T-cell (primary cell): Measurements from ENCODE around the gene ZNF302. TPM values are rescaled to one million over a fixed set of nuclear protein-coding genes. Genes with fewer than 3 reads are reported as not detected.
A peak's percentile ranks its signal among the peaks of the same experiment; 100 is the strongest.

Experiments used
- ATAC-seq, 4 experiments: fragments of 200-7000 bp in 3 of 4; fragments of 150-1000 bp in 1 of 4; cut with Tn5 transposase; replicated peaks in 1 of 4; 1 replicate in 3 of 4; 2 replicates in 1 of 4; pipeline ENCODE4 v1.10.0; 2021; ENCODE audit warnings: moderate library complexity in 3 of 4, mild to moderate bottlenecking in 2 of 4, moderate number of reproducible peaks in 1 of 4
- CTCF ChIA-PET, 2 donors: fragments of 300-600 bp; sonication (Branson Sonifier 250); formaldehyde crosslinking; loops; one replicate each; lab custom pipeline; 2022; ENCODE audit warnings: antibody characterized with exemption in 2 of 2; lab: Charles Lee
- POLR2A ChIA-PET, 2 donors: fragments of 300-600 bp; sonication (Branson Sonifier 250); formaldehyde crosslinking; loops; one replicate each; lab custom pipeline; 2022; ENCODE audit warnings: antibody characterized with exemption in 2 of 2; lab: Charles Lee
- DNase-seq, 35 experiments: peaks; one replicate each; pipeline versions ENCODE4 v3.0.0 to v3.0.0-alpha.2; 2013 to 2023
- H3K27ac ChIP-seq: one replicate; pipeline ENCODE4 v1.5.1; 2013; ENCODE audit warnings: low read length
- H3K27me3 ChIP-seq, 2 experiments: replicated peaks in 1 of 2; 1 replicate in 1 of 2; 2 replicates in 1 of 2; pipeline versions ENCODE4 v1.6.1 to v1.7.0; 2013; ENCODE audit warnings: low read length in 1 of 2, mixed read lengths in 1 of 2; ENCODE audit not compliant: control insufficient read depth in 2 of 2, insufficient read depth in 2 of 2; ENCODE audit errors: extremely low read depth in 1 of 2
- H3K36me3 ChIP-seq, 2 donors: 1 replicate in 1 of 2; 2 replicates in 1 of 2; pipeline versions ENCODE4 v1.6.1 to v1.7.0; 2013; ENCODE audit warnings: low read length in 1 of 2; ENCODE audit not compliant: control insufficient read depth in 2 of 2, insufficient read depth in 1 of 2; ENCODE audit errors: extremely low read depth in 1 of 2
- H3K4me1 ChIP-seq, 2 experiments: 1 replicate in 1 of 2; 2 replicates in 1 of 2; pipeline versions ENCODE4 v1.6.1 to v1.7.0; 2013; ENCODE audit warnings: low read length in 2 of 2, mixed read lengths in 1 of 2; ENCODE audit not compliant: insufficient read depth in 2 of 2, control insufficient read depth in 1 of 2; ENCODE audit errors: extremely low read depth in 1 of 2
- H3K4me3 ChIP-seq, 2 donors: 1 replicate in 1 of 2; 2 replicates in 1 of 2; pipeline versions ENCODE4 v1.5.1 to v1.7.0; 2013; ENCODE audit warnings: mild to moderate bottlenecking in 2 of 2, low read length in 1 of 2, moderate library complexity in 1 of 2; ENCODE audit not compliant: control insufficient read depth in 1 of 2; ENCODE audit errors: extremely low read depth in 1 of 2
- H3K9me3 ChIP-seq: 2 replicates; pipeline ENCODE4 v1.7.0; 2013
- H3K27ac Mint-ChIP-seq, 2 donors: one replicate each; pipeline ENCODE4 v1.8.0; 2020 to 2021; ENCODE audit warnings: mild to moderate bottlenecking in 2 of 2, mixed read lengths in 2 of 2
- H3K27me3 Mint-ChIP-seq, 2 donors: one replicate each; pipeline ENCODE4 v1.8.0; 2021 to 2022; ENCODE audit warnings: mixed read lengths in 2 of 2
- H3K36me3 Mint-ChIP-seq: one replicate; pipeline ENCODE4 v1.8.0; 2021; ENCODE audit warnings: mixed read lengths
- H3K4me1 Mint-ChIP-seq, 3 donors: one replicate each; pipeline ENCODE4 v1.8.0; 2020 to 2022; ENCODE audit warnings: mixed read lengths in 3 of 3, mild to moderate bottlenecking in 1 of 3
- H3K4me3 Mint-ChIP-seq, 3 donors: one replicate each; pipeline ENCODE4 v1.8.0; 2020 to 2022; ENCODE audit warnings: mild to moderate bottlenecking in 3 of 3, mixed read lengths in 3 of 3, moderate library complexity in 3 of 3
- H3K9me3 Mint-ChIP-seq, 3 donors: one replicate each; pipeline ENCODE4 v1.8.0; 2020 to 2022; ENCODE audit warnings: mixed read lengths in 3 of 3
- WGBS: methylation state at CpG from one replicate; pipeline ENCODE4 v1.1.5; 2013; ENCODE audit warnings: missing lambda C conversion rate; ENCODE audit not compliant: insufficient coverage; 5-methylcytosine and 5-hydroxymethylcytosine counted together
- total RNA-seq, 35 experiments: library from RNA in 6 of 35; stranded (reverse) in 6 of 35; fragments of 120-200 nt in 1 of 35; gene quantifications; one replicate each; pipeline versions ENCODE4 v1.2.1 to v1.2.4 and lab custom pipeline; 2013 to 2026

Gene ZNF302
- total RNA-seq, 5 donors from 2014 or later (not counting 1 experiment from before 2014, with no cell fraction given), result 18.1 to 41.6 (median 35.7) TPM

- WGBS, result 100% methylated on average over 2 of the region's 5 CpGs
- no peak overlapping the region for H3K27ac Mint-ChIP-seq
- CTCF ChIA-PET, result no interaction called here
- Histone ChIP-seq H3K36me3 (peaks cover 0 to 20% of the 10 kb centered on the region in 2 donors), H3K9me3 (peaks cover 21% of the 10 kb centered on the region), H3K4me1 (no peaks in the 10 kb centered on the region), H3K27ac (no peak overlapping the region), H3K27me3 (no peaks in the 10 kb centered on the region), H3K4me3 (no peak overlapping the region)
- H3K4me3 Mint-ChIP-seq, result no peak overlapping the region
- POLR2A ChIA-PET, result no interaction called here
- H3K36me3 Mint-ChIP-seq, result peaks cover 49% of the 10 kb centered on the region
- peaks cover 3 to 8% of the 10 kb centered on the region in 2 donors for H3K27me3 Mint-ChIP-seq
- H3K9me3 Mint-ChIP-seq, result peaks cover 10 to 73% (median 60%) of the 10 kb centered on the region in 3 donors
- DNase-seq (no peak), ATAC-seq (no peak)
- no peaks in the 10 kb centered on the region for H3K4me1 Mint-ChIP-seq
Measured at GRCh38 chr19:34686455-34686854, 9.0 kb downstream of the ZNF302 start.

- Mint-ChIP-seq H3K27me3 (peaks cover 7 to 17% of the 10 kb centered on the region in 2 donors), H3K9me3 (peaks cover 10 to 69% (median 58%) of the 10 kb centered on the region in 3 donors), H3K27ac (no peak overlapping the region), H3K36me3 (peaks cover 40% of the 10 kb centered on the region), H3K4me1 (no peaks in the 10 kb centered on the region), H3K4me3 (no peak overlapping the region)
- POLR2A ChIA-PET, result no interaction called here
- no peak for DNase-seq
- Histone ChIP-seq H3K27ac (no peak overlapping the region), H3K4me3 (peak overlapping the region in 1 of 2 donors; percentile 23), H3K4me1 (no peaks in the 10 kb centered on the region), H3K36me3 (peaks cover 0 to 16% of the 10 kb centered on the region in 2 donors), H3K9me3 (peaks cover 21% of the 10 kb centered on the region), H3K27me3 (no peaks in the 10 kb centered on the region)
- no peak for ATAC-seq
- 70% methylated on average over 2 of the region's 2 CpGs for WGBS
- CTCF ChIA-PET, result no interaction called here
Measured at GRCh38 chr19:34687348-34687747, 9.9 kb downstream of the ZNF302 start.

GRCh38 chr19:34688592-34688991 lies 11.1 kb downstream of the ZNF302 start:
- Mint-ChIP-seq H3K4me3 (no peak overlapping the region), H3K27me3 (peaks cover 19 to 28% of the 10 kb centered on the region in 2 donors), H3K36me3 (peaks cover 28% of the 10 kb centered on the region), H3K27ac (no peak overlapping the region), H3K9me3 (peaks cover 10 to 70% (median 52%) of the 10 kb centered on the region in 3 donors), H3K4me1 (no peaks in the 10 kb centered on the region)
- ChIA-PET CTCF (no interaction called here), POLR2A (interaction anchor here in 1 of 2 donors (0.7 kb wide), 1 partner anchor 153 kb away, joined by 3 read pairs; no protein-coding TSS in a partner anchor)
- no peak overlapping the region for H3K27ac ChIP-seq
- peaks cover 0 to 3% of the 10 kb centered on the region in 2 experiments for H3K27me3 ChIP-seq
- H3K4me3 ChIP-seq, result no peak overlapping the region
- peaks cover 21% of the 10 kb centered on the region for H3K9me3 ChIP-seq
- DNase-seq (no peak), ATAC-seq (no peak)
- WGBS, result no CpG with 5 or more reads among the region's 1 CpG
- H3K36me3 ChIP-seq, result peaks cover 0 to 4% of the 10 kb centered on the region in 2 donors
- no peaks in the 10 kb centered on the region for H3K4me1 ChIP-seq

DNA sequence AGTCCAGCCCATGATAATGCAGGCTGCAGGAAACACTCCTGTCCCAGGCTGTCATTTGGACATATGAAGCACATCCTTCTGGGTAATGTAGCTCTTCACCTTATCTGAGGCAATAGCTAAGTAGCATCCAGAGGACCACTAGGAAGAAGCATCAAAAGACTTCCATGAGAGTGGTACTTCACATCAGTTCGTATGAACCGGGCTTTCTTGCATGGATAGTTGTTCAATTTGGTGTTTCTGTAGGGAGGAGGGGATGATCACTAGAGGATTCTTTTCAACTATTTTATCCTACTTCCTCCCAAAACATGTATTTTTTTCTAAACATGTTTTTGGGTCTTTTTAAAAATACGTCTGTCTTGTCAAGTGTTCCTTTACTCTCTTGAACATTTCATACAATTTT lies 12.9 kb downstream of the ZNF302 start:
- H3K36me3 ChIP-seq, result no peaks in the 10 kb centered on the region
- DNase-seq (no peak), ATAC-seq (no peak)
- no CpG with 5 or more reads among the region's 3 CpGs for WGBS
- H3K4me3 ChIP-seq, result no peak overlapping the region
- ChIA-PET CTCF (no interaction called here), POLR2A (no interaction called here)
- no peak overlapping the region for H3K27ac ChIP-seq
- H3K9me3 ChIP-seq, result peaks cover 16% of the 10 kb centered on the region
- peaks cover 17% of the 10 kb centered on the region for H3K36me3 Mint-ChIP-seq
- no peaks in the 10 kb centered on the region for H3K4me1 ChIP-seq
- H3K4me3 Mint-ChIP-seq, result no peak overlapping the region
- H3K9me3 Mint-ChIP-seq, result peaks cover 10 to 66% (median 45%) of the 10 kb centered on the region in 3 donors
- no peak overlapping the region for H3K27ac Mint-ChIP-seq
- peaks cover 0 to 8% of the 10 kb centered on the region in 2 experiments for H3K27me3 ChIP-seq
- H3K27me3 Mint-ChIP-seq, result peaks cover 24 to 36% of the 10 kb centered on the region in 2 donors
- no peaks in the 10 kb centered on the region for H3K4me1 Mint-ChIP-seq

DNA sequence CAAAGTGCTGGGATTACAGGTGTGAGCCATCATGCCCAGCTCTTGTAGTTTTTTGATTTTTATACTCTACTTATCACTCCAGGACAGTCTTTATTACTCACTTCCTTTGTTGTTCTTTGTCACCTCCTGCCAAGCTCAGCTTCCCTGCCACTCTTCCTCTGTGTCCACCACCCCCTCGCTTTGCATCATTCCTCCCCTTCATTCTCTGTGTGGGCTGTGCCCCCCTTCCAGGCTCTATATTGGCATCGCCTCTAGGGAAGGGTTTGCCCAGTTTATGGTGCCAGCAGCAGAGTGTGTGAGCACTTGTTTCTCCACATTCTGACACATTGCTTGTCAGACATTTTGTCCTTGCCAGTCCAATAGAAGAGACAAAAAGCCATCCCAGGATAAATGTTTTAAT lies 15.1 kb downstream of the ZNF302 start:
- Mint-ChIP-seq H3K4me1 (no peaks in the 10 kb centered on the region), H3K27me3 (peaks cover 24 to 37% of the 10 kb centered on the region in 2 donors), H3K9me3 (peaks cover 10 to 44% (median 25%) of the 10 kb centered on the region in 3 donors), H3K27ac (no peak overlapping the region), H3K36me3 (peaks cover 7% of the 10 kb centered on the region), H3K4me3 (no peak overlapping the region)
- POLR2A ChIA-PET, result no interaction called here
- CTCF ChIA-PET, result no interaction called here
- H3K4me3 ChIP-seq, result no peak overlapping the region
- H3K27ac ChIP-seq, result no peak overlapping the region
- DNase-seq (no peak), ATAC-seq (no peak)
- peaks cover 0 to 20% of the 10 kb centered on the region in 2 experiments for H3K27me3 ChIP-seq
- H3K36me3 ChIP-seq, result no peaks in the 10 kb centered on the region
- no CpG with 5 or more reads among the region's 2 CpGs for WGBS
- peaks cover 2% of the 10 kb centered on the region for H3K9me3 ChIP-seq
- no peaks in the 10 kb centered on the region for H3K4me1 ChIP-seq

GRCh38 chr19:34707661-34708060 lies 30.2 kb downstream of the ZNF302 start:
- no peaks in the 10 kb centered on the region for H3K9me3 ChIP-seq
- CTCF ChIA-PET, result no interaction called here
- H3K27me3 Mint-ChIP-seq, result peaks cover 41 to 47% of the 10 kb centered on the region in 2 donors
- WGBS, result 40% methylated on average over 1 of the region's 2 CpGs
- H3K27ac Mint-ChIP-seq, result no peak overlapping the region
- ATAC-seq, result no peak
- H3K4me1 ChIP-seq, result no peaks in the 10 kb centered on the region
- no peaks in the 10 kb centered on the region for H3K36me3 Mint-ChIP-seq
- H3K27me3 ChIP-seq, result peaks cover 0 to 10% of the 10 kb centered on the region in 2 experiments
- POLR2A ChIA-PET, result no interaction called here
- DNase-seq, result no peak
- H3K27ac ChIP-seq, result no peak overlapping the region
- H3K4me3 ChIP-seq, result no peak overlapping the region
- H3K9me3 Mint-ChIP-seq, result peaks cover 5 to 13% (median 6%) of the 10 kb centered on the region in 3 donors
- no peaks in the 10 kb centered on the region for H3K36me3 ChIP-seq
- H3K4me3 Mint-ChIP-seq, result no peak overlapping the region
- no peaks in the 10 kb centered on the region for H3K4me1 Mint-ChIP-seq
